GM04503 (cell line): Measurements from ENCODE around the gene ALDH4A1.
"Not testable (repeated sequence)": the region's sequence is repeated elsewhere in the genome, so short reads cannot be mapped to it uniquely, and the experiment has no call there.

Experiments used
- DNase-seq: peaks from one replicate; pipeline ENCODE4 v3.0.0-alpha.2; 2012; ENCODE audit warnings: low read depth

Gene ALDH4A1

GRCh38 chr1:18898567-18898966 is 3.8 kb downstream of the ALDH4A1 start:
- DNase-seq: no peak

GRCh38 chr1:18895317-18895716 is 7.0 kb downstream of the ALDH4A1 start:
- DNase-seq: no peak

- DNase-seq: no peak
Observed at GRCh38 chr1:18893120-18893519, 9.2 kb downstream of the ALDH4A1 start.

- DNase-seq: not testable (repeated sequence)
Observed at GRCh38 chr1:18891858-18892257, 10.5 kb downstream of the ALDH4A1 start.

DNA sequence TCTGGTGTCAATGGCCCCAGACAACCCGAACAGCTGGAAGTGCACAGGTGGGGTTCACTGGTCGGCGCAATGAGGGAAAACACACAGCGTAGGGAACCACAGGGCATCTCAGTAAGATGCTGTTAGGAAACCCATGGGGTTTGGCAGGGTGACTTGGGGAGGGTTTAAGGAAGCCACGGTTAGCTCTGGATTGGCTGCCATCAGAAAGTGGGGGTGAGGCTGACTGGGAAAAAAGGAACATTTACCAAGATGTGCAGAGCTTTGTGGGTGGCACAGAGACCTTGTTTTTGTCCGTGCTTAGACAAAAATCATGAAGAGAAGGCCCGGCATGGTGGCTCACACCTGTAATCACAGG is 11.0 kb downstream of the ALDH4A1 start:
- no peak for DNase-seq

GRCh38 chr1:18890706-18891425 is 11.5 kb downstream of the ALDH4A1 start:
- peak; percentile 53 for DNase-seq

GRCh38 chr1:18886003-18886335 is 16.4 kb downstream of the ALDH4A1 start:
- peak; percentile 46 for DNase-seq

DNA sequence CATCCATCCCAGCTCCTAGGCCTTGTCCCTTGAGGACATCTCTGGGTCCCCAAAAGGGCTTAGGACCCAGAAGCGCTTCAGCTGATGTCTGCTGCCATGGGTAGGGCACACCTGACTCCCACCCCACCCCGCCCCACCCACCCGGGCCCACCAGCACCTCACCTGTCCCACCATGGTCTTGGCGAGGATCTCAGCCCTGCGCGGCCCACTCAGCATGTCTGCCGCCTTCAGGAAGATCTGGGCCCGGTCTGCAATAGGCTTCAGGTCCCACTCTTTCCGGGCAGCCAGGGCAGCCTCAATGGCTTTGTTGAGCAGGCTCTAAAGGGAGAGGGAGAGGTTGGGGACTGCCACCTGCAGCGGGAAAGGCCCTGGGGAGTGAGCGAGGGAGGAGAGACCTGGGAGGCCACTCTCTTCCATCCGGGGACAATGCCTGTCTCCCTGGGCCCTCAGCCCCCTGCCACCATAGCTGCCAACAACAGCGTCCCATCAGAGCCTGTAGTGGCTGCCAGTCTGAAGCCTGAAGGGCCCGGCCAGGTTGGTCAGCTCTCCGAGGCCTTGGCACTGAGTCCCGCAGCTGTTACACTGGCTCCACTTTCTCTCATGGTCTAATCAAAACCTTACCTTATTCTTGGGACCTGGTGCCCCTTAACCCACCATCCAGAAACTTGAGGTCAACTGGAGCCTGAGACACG is 16.9 kb downstream of the ALDH4A1 start:
- no peak for DNase-seq

GRCh38 chr1:18884727-18885126 is 17.6 kb downstream of the ALDH4A1 start:
- DNase-seq: no peak

GRCh38 chr1:18884419-18884717 is 18.0 kb downstream of the ALDH4A1 start:
- no peak for DNase-seq

- DNase-seq: no peak
Observed at GRCh38 chr1:18883636-18884418, 18.5 kb downstream of the ALDH4A1 start.

DNA sequence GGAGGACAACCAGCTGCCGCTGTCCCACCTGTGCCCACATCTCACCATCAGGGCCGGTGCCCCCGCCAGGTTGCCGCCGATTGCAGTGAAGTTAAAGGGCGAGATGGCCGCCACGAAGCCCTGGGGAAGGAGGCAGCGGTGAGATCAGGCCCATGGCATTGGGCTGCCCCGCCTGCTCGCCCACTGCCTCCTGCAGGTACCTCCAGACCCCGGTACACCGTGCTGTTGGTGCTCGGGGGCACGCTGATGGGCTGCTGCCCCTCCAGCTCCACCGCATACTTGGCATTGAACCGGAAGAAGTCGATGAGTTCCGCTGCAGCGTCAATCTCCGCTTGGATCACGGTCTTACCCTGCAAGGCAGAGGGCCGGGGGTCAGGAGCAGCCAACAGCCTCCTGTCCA is 19.3 kb downstream of the ALDH4A1 start:
- no peak for DNase-seq

DNA sequence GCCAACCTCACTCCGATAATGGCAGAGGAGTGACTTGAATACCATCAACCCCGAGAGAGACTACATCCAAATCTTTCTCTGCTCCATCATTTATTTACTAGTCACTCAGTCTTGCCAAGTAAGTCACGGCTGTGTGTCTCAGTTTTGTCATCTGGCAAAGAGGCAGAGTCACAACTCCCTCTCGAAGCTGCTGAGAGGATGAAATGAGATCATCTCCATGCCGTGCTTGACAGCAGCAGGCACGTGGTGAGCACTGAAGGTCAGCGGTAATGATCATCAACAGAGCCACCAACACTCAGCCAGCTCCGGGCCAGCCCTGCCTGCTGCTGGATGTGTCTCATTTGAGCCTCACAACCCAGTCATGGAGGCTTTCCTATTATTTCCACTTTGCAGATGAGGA is 19.9 kb downstream of the ALDH4A1 start:
- no peak for DNase-seq

- DNase-seq: no peak
Observed at GRCh38 chr1:18881642-18882431, 20.5 kb downstream of the ALDH4A1 start.

GRCh38 chr1:18881164-18881563 is 21.2 kb downstream of the ALDH4A1 start:
- no peak for DNase-seq

DNA sequence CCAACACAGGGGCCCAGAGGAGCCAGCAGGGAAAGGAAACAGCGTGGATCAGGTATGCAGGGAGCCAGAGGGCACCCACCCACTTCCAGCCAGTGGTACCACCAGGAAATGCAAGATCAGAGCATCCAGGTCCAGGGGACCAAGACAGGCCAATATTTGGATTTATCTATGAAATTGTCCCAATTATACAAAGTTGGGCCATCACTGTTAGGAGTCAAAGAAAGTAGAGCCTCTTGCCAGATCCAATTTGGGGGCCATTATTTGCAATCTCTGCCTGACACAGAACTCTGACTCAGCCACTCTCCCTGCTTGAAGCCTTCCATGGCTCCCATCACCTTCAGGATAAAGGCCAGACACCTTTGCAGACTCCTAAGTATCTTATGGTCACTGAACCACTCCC is 21.8 kb downstream of the ALDH4A1 start:
- DNase-seq: no peak

- no peak for DNase-seq
Observed at GRCh38 chr1:18879791-18880309, 22.5 kb downstream of the ALDH4A1 start.

- DNase-seq: no peak
Observed at GRCh38 chr1:18879215-18879790, 23.1 kb downstream of the ALDH4A1 start.

- no peak for DNase-seq
Observed at GRCh38 chr1:18878538-18879214, 23.7 kb downstream of the ALDH4A1 start.

- no peak for DNase-seq
Observed at GRCh38 chr1:18877282-18877681, 25.1 kb downstream of the ALDH4A1 start.

DNA sequence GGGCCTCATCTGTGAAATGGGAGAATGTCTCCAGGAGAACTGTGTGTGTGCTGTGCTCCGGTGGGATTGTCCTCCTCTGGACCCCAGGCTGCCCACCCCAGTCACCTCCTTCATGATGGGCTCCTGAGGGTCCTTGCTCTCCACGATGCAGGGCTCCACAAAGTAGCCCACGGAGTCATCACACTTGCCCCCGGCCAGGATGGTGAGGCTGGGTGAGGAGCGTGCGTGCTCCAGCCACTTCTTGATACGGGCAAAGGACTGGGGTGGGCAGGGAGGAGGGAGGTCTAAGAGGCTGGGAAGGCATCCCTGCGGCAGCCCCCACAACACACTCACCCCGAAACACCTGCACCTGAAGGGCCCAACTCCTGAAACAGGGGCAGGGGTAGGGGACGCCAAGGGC is 26.1 kb downstream of the ALDH4A1 start:
- no peak for DNase-seq

GRCh38 chr1:18875796-18876128 is 26.6 kb downstream of the ALDH4A1 start:
- no peak for DNase-seq
